Measurements from ENCODE around the gene PPP2R2C. TPM values are rescaled to one million over a fixed set of nuclear protein-coding genes. Genes with fewer than 3 reads are reported as not detected.

The PPP2R2C gene
- total RNA-seq, 2 donors from 2014 or later = 0.66 to 0.78 TPM

GRCh38 chr4:6322067-6322760 is 150.2 kb downstream of the PPP2R2C start:
- H3K27me3 ChIP-seq = no peaks in the 10 kb centered on the region
- H3K4me1 ChIP-seq = no peaks in the 10 kb centered on the region
- no peak for ATAC-seq
- TF ChIP-seq CTCF (IDR thresholded peaks at IDR 0.05) (no peak), POLR2A (IDR thresholded peaks at IDR 0.05) (no peak)
- no peak for DNase-seq
- H3K4me3 ChIP-seq = no peak overlapping the region
- no peaks in the 10 kb centered on the region for H3K36me3 ChIP-seq (replicated peaks in 1 of 2; ENCODE audit: insufficient read depth in 1 of 2, low read depth in 2 of 2)
- no peak overlapping the region for H3K27ac ChIP-seq
- 74 to 77% methylated on average over 21 to 23 of the region's 23 CpGs for WGBS, 2 donors
- no peaks in the 10 kb centered on the region for H3K9me3 ChIP-seq
- intact Hi-C loops (cut with DNase I) = no loop called here

- H3K27ac ChIP-seq = no peak overlapping the region
- no peak for DNase-seq
- WGBS, 2 donors = 25 to 44% methylated on average over 2 of the region's 2 CpGs
- H3K4me1 ChIP-seq = no peaks in the 10 kb centered on the region
- intact Hi-C loops (cut with DNase I) = no loop called here
- no peaks in the 10 kb centered on the region for H3K27me3 ChIP-seq
- ATAC-seq = no peak
- H3K9me3 ChIP-seq = no peaks in the 10 kb centered on the region
- no peaks in the 10 kb centered on the region for H3K36me3 ChIP-seq (replicated peaks in 1 of 2; ENCODE audit: insufficient read depth in 1 of 2, low read depth in 2 of 2)
- H3K4me3 ChIP-seq = no peak overlapping the region
- TF ChIP-seq POLR2A (IDR thresholded peaks at IDR 0.05) (no peak), CTCF (IDR thresholded peaks at IDR 0.05) (no peak)
These were observed 151.1 kb downstream of the PPP2R2C start for GRCh38 chr4:6321361-6321760.

- H3K9me3 ChIP-seq = no peaks in the 10 kb centered on the region
- TF ChIP-seq CTCF (IDR thresholded peaks at IDR 0.05) (no peak), POLR2A (IDR thresholded peaks at IDR 0.05) (no peak)
- intact Hi-C loops (cut with DNase I) = no loop called here
- H3K27me3 ChIP-seq = no peaks in the 10 kb centered on the region
- 70% methylated on average over 6 of the region's 6 CpGs for WGBS, 2 donors
- no peak for DNase-seq
- H3K4me1 ChIP-seq = no peaks in the 10 kb centered on the region
- no peaks in the 10 kb centered on the region for H3K36me3 ChIP-seq (replicated peaks in 1 of 2; ENCODE audit: insufficient read depth in 1 of 2, low read depth in 2 of 2)
- no peak for ATAC-seq
- H3K27ac ChIP-seq = no peak overlapping the region
- no peak overlapping the region for H3K4me3 ChIP-seq
These were observed 151.8 kb downstream of the PPP2R2C start for GRCh38 chr4:6320663-6321062.

GRCh38 chr4:6319530-6320150 is 152.8 kb downstream of the PPP2R2C start:
- intact Hi-C loops (cut with DNase I) = no loop called here
- 71 to 77% methylated on average over 9 to 12 of the region's 12 CpGs for WGBS, 2 donors
- H3K27ac ChIP-seq = no peak overlapping the region

More at GRCh38 chr4:6319530-6320150, 152.8 kb downstream of the PPP2R2C start:
- Histone ChIP-seq H3K36me3 (replicated peaks in 1 of 2; ENCODE audit: insufficient read depth in 1 of 2, low read depth in 2 of 2) (no peaks in the 10 kb centered on the region), H3K9me3 (no peaks in the 10 kb centered on the region), H3K4me1 (no peaks in the 10 kb centered on the region), H3K27me3 (no peaks in the 10 kb centered on the region), H3K4me3 (no peak overlapping the region)
- TF ChIP-seq POLR2A (IDR thresholded peaks at IDR 0.05) = no peak
- TF ChIP-seq CTCF (IDR thresholded peaks at IDR 0.05) = no peak
- DNase-seq (no peak), ATAC-seq (no peak)

All from body of pancreas (tissue), 4 donors.